SK-N-SH (cell line): ENCODE results near the gene VWDE. TPM values are rescaled to one million over a fixed set of nuclear protein-coding genes. Genes with fewer than 3 reads are reported as not detected.

Experiments
- CTCF ChIA-PET: fragments of 300-600, 350-600 bp; formaldehyde crosslinking; extraction: SDS; loops from one replicate; lab custom pipeline; 2021; lab: Yijun Ruan, JAX
- POLR2A ChIA-PET: fragments of 350-600 bp; sonication (Branson Sonifier 250); formaldehyde crosslinking; extraction: SDS; loops from one replicate; lab custom pipeline; 2020; ENCODE audit warnings: antibody characterized with exemption, inconsistent platforms; lab: Yijun Ruan, JAX
- DNase-seq: peaks from one replicate; pipeline ENCODE4 v3.0.0; 2012
- H2AFZ ChIP-seq: fragments of 200-600 bp; sonication (generic); 2 replicates; pipeline ENCODE4 v1.8.1; 2016; ENCODE audit warnings: antibody characterized with exemption, mild to moderate bottlenecking, low read depth
- H3F3A ChIP-seq: fragments of 200-600 bp; sonication (generic); replicated peaks from 2 replicates; pipeline ENCODE3; 2016; ENCODE audit warnings: antibody characterized with exemption, mild to moderate bottlenecking; ENCODE audit not compliant: insufficient read depth
- H3K27ac ChIP-seq, 2 experiments: fragments of 200-500 bp in 1 of 2; fragments of 200-600 bp in 1 of 2; sonication (Bioruptor generic) in 1 of 2; sonication (generic), shearing (Covaris generic) in 1 of 2; 2 replicates each; pipeline versions ENCODE4 v1.5.1 to v1.6.1; 2014 to 2016; ENCODE audit warnings: low read depth in 2 of 2, inconsistent platforms in 1 of 2, low read length in 1 of 2, mild to moderate bottlenecking in 1 of 2, mixed read lengths in 1 of 2
- H3K27me3 ChIP-seq: fragments of 200-600 bp; sonication (generic), shearing (Covaris generic); 2 replicates; pipeline ENCODE4 v1.6.1; 2016; ENCODE audit warnings: mixed run types; ENCODE audit not compliant: insufficient read depth
- H3K36me3 ChIP-seq, 2 experiments: fragments of 200-500 bp in 1 of 2; fragments of 200-600 bp in 1 of 2; sonication (Bioruptor generic) in 1 of 2; sonication (generic) in 1 of 2; replicated peaks in 1 of 2; 2 replicates each; pipeline versions ENCODE3 to v1.5.1; 2014 to 2016; ENCODE audit warnings: low read length in 1 of 2, mild to moderate bottlenecking in 1 of 2; ENCODE audit not compliant: insufficient read depth in 2 of 2, control insufficient read depth in 1 of 2
- H3K4me1 ChIP-seq, 2 experiments: fragments of 200-500 bp in 1 of 2; fragments of 200-600 bp in 1 of 2; sonication (Bioruptor generic) in 1 of 2; sonication (generic), shearing (Covaris generic) in 1 of 2; 2 replicates each; pipeline versions ENCODE4 v1.5.1 to v1.6.1; 2014 to 2016; ENCODE audit warnings: low read depth in 1 of 2, low read length in 1 of 2, mixed run types in 1 of 2; ENCODE audit not compliant: insufficient read depth in 2 of 2, control insufficient read depth in 1 of 2
- H3K4me2 ChIP-seq: fragments of 200-600 bp; sonication (generic), shearing (Covaris generic); 2 replicates; pipeline ENCODE4 v1.6.1; 2017; ENCODE audit warnings: mixed run types
- H3K4me3 ChIP-seq, 2 experiments: fragments of 200-500 bp in 1 of 2; fragments of 200-600 bp in 1 of 2; sonication (Bioruptor generic) in 1 of 2; sonication (generic), shearing (Covaris generic) in 1 of 2; 2 replicates each; pipeline versions ENCODE4 v1.5.1 to v1.8.1; 2014 to 2016; ENCODE audit warnings: low read depth in 2 of 2, inconsistent platforms in 1 of 2, low read length in 1 of 2, mild to moderate bottlenecking in 1 of 2, mixed read lengths in 1 of 2, moderate library complexity in 1 of 2
- H3K79me2 ChIP-seq: fragments of 200-600 bp; sonication (generic); 2 replicates; pipeline ENCODE4 v1.8.1; 2017; ENCODE audit warnings: mild to moderate bottlenecking; ENCODE audit not compliant: insufficient read depth
- H3K9ac ChIP-seq: fragments of 200-600 bp; sonication (generic); 2 replicates; pipeline ENCODE4 v1.6.1; 2017; ENCODE audit warnings: mixed run types
- H3K9me2 ChIP-seq: fragments of 200-600 bp; sonication (generic); 2 replicates; pipeline ENCODE4 v1.6.1; 2017; ENCODE audit warnings: mixed run types
- H3K9me3 ChIP-seq: fragments of 200-600 bp; sonication (generic); 2 replicates; pipeline ENCODE4 v1.6.1; 2017; ENCODE audit warnings: mixed run types, mild to moderate bottlenecking, moderate library complexity
- H4K20me1 ChIP-seq: fragments of 200-600 bp; sonication (generic); 2 replicates; pipeline ENCODE4 v1.6.1; 2017; ENCODE audit warnings: mild to moderate bottlenecking, mixed run types; ENCODE audit not compliant: insufficient read depth
- CHD2 ChIP-seq: fragments of 150-350 bp; IDR thresholded peaks from 2 replicates; pipeline ENCODE4 v1.6.1; 2018; ENCODE audit warnings: low read length; ENCODE audit not compliant: partially characterized antibody
- EZH2phosphoT487 ChIP-seq: fragments of 200-600 bp; sonication (generic); IDR thresholded peaks from 2 replicates; pipeline ENCODE4 v1.6.1; 2017; ENCODE audit warnings: low read depth, mixed run types, mild to moderate bottlenecking, antibody characterized with exemption, moderate library complexity, borderline replicate concordance
- GATA2 ChIP-seq: sonication (generic); formaldehyde crosslinking; IDR thresholded peaks from 2 replicates; pipeline ENCODE4 v1.5.0; 2020; ENCODE audit warnings: mild to moderate bottlenecking, missing genetic modification reagents
- MAX ChIP-seq: IDR thresholded peaks from 2 replicates; pipeline ENCODE4 v1.4.0; 2012; ENCODE audit warnings: low read depth
- MEF2A ChIP-seq: IDR thresholded peaks from 2 replicates; pipeline ENCODE4 v1.4.0; 2012; ENCODE audit warnings: low read depth, borderline replicate concordance
- MXI1 ChIP-seq: IDR thresholded peaks from 2 replicates; pipeline ENCODE4 v1.6.1; 2012; ENCODE audit warnings: mild to moderate bottlenecking, low read depth, low read length, improper control_type of control experiment
- NFIC ChIP-seq: IDR thresholded peaks from 2 replicates; pipeline ENCODE4 v1.4.0; 2012; ENCODE audit warnings: borderline replicate concordance
- RAD21 ChIP-seq: IDR thresholded peaks from 2 replicates; pipeline ENCODE4 v1.6.1; 2012; ENCODE audit warnings: mild to moderate bottlenecking, low read length
- RCOR1 ChIP-seq: fragments of 150-350 bp; IDR thresholded peaks from 2 replicates; pipeline ENCODE4 v1.6.1; 2017; ENCODE audit warnings: antibody characterized with exemption, low read length
- REST ChIP-seq: IDR thresholded peaks from 2 replicates; pipeline ENCODE4 v1.6.1; 2012; ENCODE audit warnings: mild to moderate bottlenecking, low read depth, low read length, moderate library complexity
- TAF1 ChIP-seq: IDR thresholded peaks from 2 replicates; pipeline ENCODE4 v1.6.1; 2012; ENCODE audit warnings: low read depth, mild to moderate bottlenecking, low read length, moderate library complexity, borderline replicate concordance
- TEAD4 ChIP-seq: IDR thresholded peaks from 2 replicates; pipeline ENCODE4 v1.4.0; 2012; ENCODE audit warnings: mild to moderate bottlenecking, borderline replicate concordance; ENCODE audit not compliant: insufficient read depth
- USF1 ChIP-seq: IDR thresholded peaks from 2 replicates; pipeline ENCODE4 v1.4.0; 2012; ENCODE audit warnings: low read depth, borderline replicate concordance
- YY1 ChIP-seq: IDR thresholded peaks from 2 replicates; pipeline ENCODE4 v1.4.0; 2012; ENCODE audit warnings: low read depth, mild to moderate bottlenecking
- ZBTB33 ChIP-seq: IDR thresholded peaks from 2 replicates; pipeline ENCODE4 v1.4.0; 2012; ENCODE audit warnings: low read depth, borderline replicate concordance
- WGBS: methylation state at CpG from one replicate; pipeline ENCODE4 v1.1.6; 2017; ENCODE audit warnings: low lambda C conversion rate; 5-methylcytosine and 5-hydroxymethylcytosine counted together
- polyA plus RNA-seq, 3 experiments: library from polyadenylated mRNA; depleted of rRNA; stranded (reverse); fragments of >200 nt; gene quantifications; 2 replicates each; pipeline ENCODE4 v1.2.3, GENCODE V29; 2012

VWDE gene
- polyA plus RNA-seq, 1 of the 3 experiments (the other 2 are of a cell fraction) = not detected

GRCh38 chr7:12303495-12303894 is 100.2 kb downstream of the VWDE start:
- Histone ChIP-seq H4K20me1 (no peaks in the 10 kb centered on the region), H3K27me3 (no peaks in the 10 kb centered on the region), H3K9me3 (no peaks in the 10 kb centered on the region), H3K36me3 (no peaks in the 10 kb centered on the region), H3F3A (no peaks in the 10 kb centered on the region), H3K4me3 (no peak overlapping the region), H3K4me2 (peak overlapping the region; percentile 30; the same call in 1 of the 2 replicates), H3K4me1 (peaks cover 0 to 4% of the 10 kb centered on the region in 2 experiments; a peak in 1 of 4 replicates), H3K79me2 (no peaks in the 10 kb centered on the region), H2AFZ (no peak overlapping the region), H3K9me2 (no peaks in the 10 kb centered on the region), H3K27ac (no peak overlapping the region), H3K9ac (no peak overlapping the region)
- ChIA-PET CTCF (interaction anchor here (0.7 kb wide), 1 partner anchor 639 kb away, joined by 3 read pairs; no protein-coding TSS in a partner anchor), POLR2A (no interaction called here)
- DNase-seq = peak; percentile 17
- TF ChIP-seq NFIC (peak; percentile 86), CHD2 (no peak)
- 29% methylated on average over 4 of the region's 4 CpGs for WGBS

- Histone ChIP-seq H3K27ac (no peak overlapping the region; a peak in 1 of 4 replicates), H2AFZ (no peak overlapping the region), H3K9me2 (no peaks in the 10 kb centered on the region), H3K4me3 (no peak overlapping the region), H4K20me1 (no peaks in the 10 kb centered on the region), H3K4me1 (peaks cover 0 to 4% of the 10 kb centered on the region in 2 experiments; a peak in 1 of 4 replicates), H3K36me3 (no peaks in the 10 kb centered on the region), H3F3A (no peaks in the 10 kb centered on the region), H3K27me3 (no peaks in the 10 kb centered on the region), H3K9ac (no peak overlapping the region), H3K9me3 (no peaks in the 10 kb centered on the region), H3K4me2 (peak overlapping the region; percentile 30; the same call in 1 of the 2 replicates), H3K79me2 (no peaks in the 10 kb centered on the region)
- DNase-seq = no peak
- ChIA-PET CTCF (interaction anchor here (1.1 to 1.7 kb wide), 2 partner anchors 15 to 114 kb away, joined by 3 to 4 read pairs; no protein-coding TSS in a partner anchor), POLR2A (no interaction called here)
- TF ChIP-seq EZH2phosphoT487 = no peak
- TF ChIP-seq RCOR1 = no peak
- no peak for TF ChIP-seq MAX
- WGBS = 28% methylated on average over 2 of the region's 2 CpGs
Observed at GRCh38 chr7:12303062-12303461, 100.6 kb downstream of the VWDE start.

- no peaks in the 10 kb centered on the region for H3K36me3 ChIP-seq
- ChIA-PET POLR2A (no interaction called here), CTCF (interaction anchor here (1.7 to 2.0 kb wide), 2 partner anchors 12 to 22 kb away, joined by 5 to 6 read pairs; no protein-coding TSS in a partner anchor)
- H4K20me1 ChIP-seq = no peaks in the 10 kb centered on the region
- no peak for DNase-seq
- H3K27me3 ChIP-seq = no peaks in the 10 kb centered on the region
- no peak overlapping the region for H2AFZ ChIP-seq
- no peak overlapping the region for H3K9ac ChIP-seq
- H3K27ac ChIP-seq = no peak overlapping the region
- no peak overlapping the region for H3K4me2 ChIP-seq
- WGBS = 57% methylated on average over 4 of the region's 4 CpGs
- no peaks in the 10 kb centered on the region for H3K79me2 ChIP-seq
- peaks cover 0 to 4% of the 10 kb centered on the region in 2 experiments; a peak in 1 of 4 replicates for H3K4me1 ChIP-seq
- no peak overlapping the region for H3K4me3 ChIP-seq
- no peaks in the 10 kb centered on the region for H3K9me2 ChIP-seq
- H3F3A ChIP-seq = no peaks in the 10 kb centered on the region
- H3K9me3 ChIP-seq = no peaks in the 10 kb centered on the region
- TF ChIP-seq RAD21 (no peak), ZBTB33 (no peak), MXI1 (no peak), USF1 (no peak), GATA2 (CRISPR knock-in tag) (no peak), TEAD4 (no peak), MEF2A (no peak), NFIC (no peak), TAF1 (no peak), YY1 (no peak), REST (no peak)
Observed at GRCh38 chr7:12300415-12300814, 103.2 kb downstream of the VWDE start.
